Vagina (tissue), 2 donors: Measurements from ENCODE around the gene PTPRG.

Experiments used
- CTCF ChIP-seq, 3 experiments: fragments of 450-650 bp in 2 of 3; fragments of 200-600 bp in 1 of 3; sonication (generic) in 1 of 3; IDR thresholded peaks; one replicate each; pipeline ENCODE4 v1.5.1; 2017 to 2019; ENCODE audit warnings: antibody characterized with exemption in 3 of 3, mild to moderate bottlenecking in 2 of 3, moderate library complexity in 2 of 3
- POLR2AphosphoS5 ChIP-seq, 2 donors: sonication (generic); formaldehyde crosslinking; IDR thresholded peaks; one replicate each; pipeline ENCODE4 v1.9.0; 2017; ENCODE audit warnings: antibody characterized with exemption in 2 of 2, mild to moderate bottlenecking in 2 of 2, low read depth in 1 of 2; ENCODE audit not compliant: insufficient read depth in 1 of 2

- TF ChIP-seq CTCF (IDR thresholded peaks at IDR 0.05) (no peak), POLR2AphosphoS5 (IDR thresholded peaks at IDR 0.05; ENCODE audit: insufficient read depth in 1 of 2, low read depth in 1 of 2) (no peak)
Measured at GRCh38 chr3:61674596-61674995, 113.2 kb downstream of the PTPRG start.
